GM19438 (cell line): Measurements from ENCODE around the gene PPP2R3A.
"Not testable (repeated sequence)": the region's sequence is repeated elsewhere in the genome, so short reads cannot be mapped to it uniquely, and the experiment has no call there.

Experiments
- ATAC-seq: cut with Tn5 transposase; IDR thresholded peaks from one replicate; pipeline ENCODE4 v1.9.1; 2021; ENCODE audit warnings: low read depth; ENCODE audit not compliant: unreplicated experiment

PPP2R3A gene

GRCh38 chr3:136078421-136079364 is 113.2 kb downstream of the PPP2R3A start:
- no peak for ATAC-seq

- not testable (repeated sequence) for ATAC-seq
These were observed 118.3 kb downstream of the PPP2R3A start for GRCh38 chr3:136083641-136084382.

GRCh38 chr3:136085067-136085466 is 119.5 kb downstream of the PPP2R3A start:
- not testable (repeated sequence) for ATAC-seq

- no peak for ATAC-seq
These were observed 128.2 kb downstream of the PPP2R3A start for GRCh38 chr3:136093771-136094170.

- ATAC-seq = no peak
These were observed 139.5 kb downstream of the PPP2R3A start for GRCh38 chr3:136105044-136105443.

GRCh38 chr3:136106101-136106500 is 140.6 kb downstream of the PPP2R3A start:
- no peak for ATAC-seq

- ATAC-seq = peak; percentile 95
These were observed 144.0 kb downstream of the PPP2R3A start for GRCh38 chr3:136109499-136109898.

GRCh38 chr3:136110481-136110880 is 145.0 kb downstream of the PPP2R3A start:
- no peak for ATAC-seq

GRCh38 chr3:136114421-136114820 is 148.9 kb downstream of the PPP2R3A start:
- no peak for ATAC-seq

GRCh38 chr3:136119332-136119731 is 153.8 kb downstream of the PPP2R3A start:
- ATAC-seq = not testable (repeated sequence)

GRCh38 chr3:136119783-136120182 is 154.3 kb downstream of the PPP2R3A start:
- not testable (repeated sequence) for ATAC-seq

GRCh38 chr3:136120373-136121348 is 155.1 kb downstream of the PPP2R3A start:
- peak; percentile 88 for ATAC-seq

- no peak for ATAC-seq
These were observed 156.5 kb downstream of the PPP2R3A start for GRCh38 chr3:136122006-136122405.

- ATAC-seq = not testable (repeated sequence)
These were observed 166.1 kb downstream of the PPP2R3A start for GRCh38 chr3:136131647-136132046.

- no peak for ATAC-seq
These were observed 168.6 kb downstream of the PPP2R3A start for GRCh38 chr3:136134091-136134490.

- ATAC-seq = no peak
These were observed 169.7 kb downstream of the PPP2R3A start for GRCh38 chr3:136135039-136135802.

GRCh38 chr3:136136454-136136853 is 170.9 kb downstream of the PPP2R3A start:
- ATAC-seq = no peak

- no peak for ATAC-seq
These were observed 175.8 kb downstream of the PPP2R3A start for GRCh38 chr3:136141291-136141785.

GRCh38 chr3:136141891-136142290 is 176.4 kb downstream of the PPP2R3A start:
- ATAC-seq = no peak
